ENCODE data around the gene SPECC1. TPM values are rescaled to one million over a fixed set of nuclear protein-coding genes. Genes with fewer than 3 reads are reported as not detected.

The SPECC1 gene
- total and polyA plus RNA-seq, 3 donors from 2014 or later = 78.6 to 160 (median 148) TPM

GRCh38 chr17:20184977-20185619 lies 175.9 kb downstream of the SPECC1 start:
- TF ChIP-seq CTCF (IDR thresholded peaks at IDR 0.05) = no peak
- TF ChIP-seq POLR2A (IDR thresholded peaks at IDR 0.05) = no peak
- no peak overlapping the region for H3K4me3 ChIP-seq
- H3K9me3 ChIP-seq = no peaks in the 10 kb centered on the region
- no peak overlapping the region for H3K27ac ChIP-seq
- peaks cover 10% of the 10 kb centered on the region for H3K4me1 ChIP-seq
- WGBS, 2 donors = 90 to 93% methylated on average over 10 of the region's 10 CpGs
- no peaks in the 10 kb centered on the region for H3K36me3 ChIP-seq (ENCODE audit: low read depth, missing control alignments)
- no peak for DNase-seq
- intact Hi-C loops (cut with DNase I; ENCODE audit: low total_unique reads) = no loop called here
- no peaks in the 10 kb centered on the region for H3K27me3 ChIP-seq

DNA sequence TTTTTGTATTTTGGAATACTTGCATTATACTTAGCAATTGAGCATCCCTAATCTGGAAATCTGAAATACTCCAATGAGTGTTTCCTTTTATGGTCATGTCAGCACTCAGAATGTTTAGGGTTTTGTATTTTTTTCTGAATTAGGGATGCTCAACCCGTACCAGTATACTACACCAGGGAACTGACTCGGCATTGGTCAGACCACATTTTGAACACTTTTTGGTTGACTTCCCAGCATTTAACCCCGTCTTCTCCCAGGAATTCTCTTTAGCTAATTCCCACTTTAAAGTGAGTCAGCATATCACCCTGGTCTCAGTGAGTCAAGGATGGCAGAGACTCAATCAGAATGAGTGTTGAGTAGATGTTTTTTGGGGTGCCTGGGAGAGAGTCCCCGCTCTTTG lies 177.9 kb downstream of the SPECC1 start:
- Histone ChIP-seq H3K9me3 (no peaks in the 10 kb centered on the region), H3K4me3 (no peak overlapping the region), H3K4me1 (peaks cover 18% of the 10 kb centered on the region), H3K36me3 (ENCODE audit: low read depth, missing control alignments) (no peaks in the 10 kb centered on the region), H3K27ac (no peak overlapping the region), H3K27me3 (no peaks in the 10 kb centered on the region)
- intact Hi-C loops (cut with DNase I; ENCODE audit: low total_unique reads) = no loop called here
- TF ChIP-seq CTCF (IDR thresholded peaks at IDR 0.05) (no peak), POLR2A (IDR thresholded peaks at IDR 0.05) (no peak)
- WGBS, 2 donors = 70 to 77% methylated on average over 4 of the region's 4 CpGs
- no peak for DNase-seq

DNA sequence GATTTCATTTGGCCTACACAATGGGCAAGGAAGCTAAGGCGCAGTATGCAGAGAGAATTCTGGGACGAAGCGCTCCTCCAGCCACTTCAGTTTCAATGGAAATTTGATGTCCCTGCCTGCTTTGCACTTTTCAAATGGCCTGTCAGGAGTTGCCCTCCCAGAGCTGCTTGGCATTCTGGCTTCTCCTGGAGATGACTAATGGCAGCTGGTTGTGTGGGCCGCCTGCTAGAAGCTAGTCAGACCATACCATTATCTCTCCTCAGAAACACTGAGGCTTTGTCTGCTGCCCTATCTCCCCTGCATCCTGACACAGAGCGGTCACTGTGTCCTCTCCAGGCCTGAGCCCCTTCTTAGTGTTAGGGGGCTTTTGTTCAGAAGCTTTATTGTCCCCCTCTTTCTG lies 180.1 kb downstream of the SPECC1 start:
- peaks cover 24% of the 10 kb centered on the region for H3K4me1 ChIP-seq
- no peaks in the 10 kb centered on the region for H3K36me3 ChIP-seq (ENCODE audit: low read depth, missing control alignments)
- 81 to 87% methylated on average over 5 of the region's 5 CpGs for WGBS, 2 donors
- TF ChIP-seq CTCF (IDR thresholded peaks at IDR 0.05) (no peak), POLR2A (IDR thresholded peaks at IDR 0.05) (no peak)
- intact Hi-C loops (cut with DNase I; ENCODE audit: low total_unique reads) = no loop called here
- peak overlapping the region; percentile 3 to 57 for H3K27ac ChIP-seq
- H3K27me3 ChIP-seq = no peaks in the 10 kb centered on the region
- no peaks in the 10 kb centered on the region for H3K9me3 ChIP-seq
- DNase-seq = peak; percentile 70
- H3K4me3 ChIP-seq = no peak overlapping the region

DNA sequence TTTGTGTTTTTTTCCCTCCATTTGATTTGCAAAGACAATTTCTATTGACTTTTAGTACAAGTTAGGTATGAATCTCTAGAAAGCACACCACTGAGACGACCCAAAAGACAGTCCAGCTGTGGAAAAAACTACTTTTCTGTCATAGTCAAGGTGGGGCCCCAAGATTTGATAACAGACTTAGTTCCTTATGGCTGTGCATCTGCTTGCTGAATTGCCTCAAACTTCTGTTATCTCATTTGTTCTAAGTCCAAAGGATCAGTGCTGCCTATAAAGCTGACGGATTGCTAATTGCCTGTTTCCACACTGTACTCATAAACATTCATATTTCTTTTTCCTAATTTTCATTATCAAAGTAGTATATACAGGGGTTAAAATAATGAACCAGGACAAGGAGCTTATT lies 180.8 kb downstream of the SPECC1 start:
- WGBS, 2 donors = 49 to 50% methylated on average over 2 of the region's 2 CpGs
- H3K27ac ChIP-seq = no peak overlapping the region

More for the DNA sequence above, 180.8 kb downstream of the SPECC1 start:
- no peaks in the 10 kb centered on the region for H3K9me3 ChIP-seq
- H3K4me3 ChIP-seq = no peak overlapping the region
- H3K4me1 ChIP-seq = peaks cover 24% of the 10 kb centered on the region
- intact Hi-C loops (cut with DNase I; ENCODE audit: low total_unique reads) = no loop called here
- H3K27me3 ChIP-seq = no peaks in the 10 kb centered on the region
- TF ChIP-seq CTCF (IDR thresholded peaks at IDR 0.05) = no peak
- no peak for TF ChIP-seq POLR2A (IDR thresholded peaks at IDR 0.05)
- DNase-seq = no peak
- H3K36me3 ChIP-seq (ENCODE audit: low read depth, missing control alignments) = no peaks in the 10 kb centered on the region
